Endothelial cell of umbilical vein (primary cell): ENCODE data around the gene TFAP2D. TPM values are rescaled to one million over a fixed set of nuclear protein-coding genes. Genes with fewer than 3 reads are reported as not detected.

ENCODE experiments used
- BruUV-seq: library from RNA; stranded (reverse); fragments of 400-500 nt; replicated peaks from 2 replicates; lab custom pipeline; 2021; lab: Mats Ljungman, UMichigan
- CTCF ChIA-PET: fragments of 300-600, 350-600 bp; sonication (Branson Sonifier 250); formaldehyde crosslinking; loops from one replicate; lab custom pipeline; 2021; ENCODE audit warnings: antibody characterized with exemption, inconsistent platforms; lab: Charles Lee
- POLR2A ChIA-PET: fragments of 300-600, 350-600 bp; sonication (Branson Sonifier 250); formaldehyde crosslinking; loops from one replicate; lab custom pipeline; 2021; ENCODE audit warnings: antibody characterized with exemption, inconsistent platforms; lab: Charles Lee
- DNase-seq: peaks from one replicate; pipeline ENCODE4 v3.0.0-alpha.2; 2011; ENCODE audit warnings: low read depth, low spot score
- FAIRE-seq: peaks from 2 replicates; lab custom pipeline; 2011; peaks lifted over from hg19 to GRCh38; lab: Jason Lieb, UNC
- H2AFZ ChIP-seq: 2 replicates; pipeline ENCODE4 v1.6.0; 2012; ENCODE audit warnings: low read depth, low read length, control low read depth, inconsistent platforms
- H3K27ac ChIP-seq: 2 replicates; pipeline ENCODE4 v1.5.1; 2011; ENCODE audit warnings: low read depth, mild to moderate bottlenecking, control low read depth, low read length, moderate library complexity; ENCODE audit not compliant: insufficient read depth
- H3K27me3 ChIP-seq, 2 experiments: 2 replicates each; pipeline versions ENCODE4 v1.6.0 to v1.6.1; 2011; ENCODE audit warnings: low read length in 2 of 2, mixed read lengths in 1 of 2; ENCODE audit not compliant: control insufficient read depth in 2 of 2, insufficient read depth in 2 of 2
- H3K36me3 ChIP-seq, 2 experiments: 2 replicates in 1 of 2; 3 replicates in 1 of 2; pipeline ENCODE4 v1.5.1; 2011; ENCODE audit warnings: low read length in 2 of 2, mild to moderate bottlenecking in 1 of 2, moderate library complexity in 1 of 2; ENCODE audit not compliant: control insufficient read depth in 2 of 2, insufficient read depth in 2 of 2; ENCODE audit errors: extremely low read depth in 1 of 2
- H3K4me1 ChIP-seq: 3 replicates; pipeline ENCODE4 v1.5.1; 2011; ENCODE audit warnings: mild to moderate bottlenecking, low read length; ENCODE audit not compliant: control insufficient read depth, insufficient read depth; ENCODE audit errors: extremely low read depth
- H3K4me2 ChIP-seq: 2 replicates; pipeline ENCODE4 v1.6.1; 2011; ENCODE audit warnings: low read length, control low read depth, mixed read lengths; ENCODE audit not compliant: insufficient read depth
- H3K4me3 ChIP-seq, 3 experiments: fragments of 200-600 bp in 1 of 3; sonication (generic), shearing (Covaris generic) in 1 of 3; replicated peaks in 1 of 3; 2 replicates each; pipeline ENCODE4 v1.5.1; 2011 to 2016; ENCODE audit warnings: control low read depth in 3 of 3, low read length in 3 of 3, mild to moderate bottlenecking in 2 of 3, inconsistent platforms in 1 of 3, low read depth in 1 of 3, moderate library complexity in 1 of 3; ENCODE audit not compliant: insufficient read depth in 1 of 3
- H3K79me2 ChIP-seq: 2 replicates; pipeline ENCODE4 v1.6.0; 2012; ENCODE audit warnings: low read length, inconsistent platforms; ENCODE audit not compliant: control insufficient read depth, insufficient read depth
- H3K9ac ChIP-seq: replicated peaks from 2 replicates; pipeline ENCODE3; 2011; ENCODE audit warnings: low read length, control low read depth; ENCODE audit not compliant: insufficient read depth; ENCODE audit errors: extremely low read depth
- H3K9me1 ChIP-seq: replicated peaks from 3 replicates; pipeline ENCODE4 v1.6.0; 2011; ENCODE audit warnings: mild to moderate bottlenecking, low read length; ENCODE audit not compliant: control insufficient read depth, insufficient read depth; ENCODE audit errors: extremely low read depth
- H3K9me3 ChIP-seq: replicated peaks from 2 replicates; pipeline ENCODE4 v1.5.1; 2012; ENCODE audit warnings: low read length, inconsistent platforms; ENCODE audit not compliant: control insufficient read depth, insufficient read depth
- H4K20me1 ChIP-seq: replicated peaks from 2 replicates; pipeline ENCODE3; 2011; ENCODE audit warnings: mild to moderate bottlenecking, low read length; ENCODE audit not compliant: control insufficient read depth, insufficient read depth; ENCODE audit errors: extremely low read depth
- CTCF ChIP-seq, 2 donors: IDR thresholded peaks; 1 replicate in 1 of 2; 2 replicates in 1 of 2; pipeline ENCODE4 v1.5.1; 2011; ENCODE audit warnings: low read length in 2 of 2, mild to moderate bottlenecking in 2 of 2, moderate library complexity in 2 of 2, control low read depth in 1 of 2, inconsistent platforms in 1 of 2, low read depth in 1 of 2; ENCODE audit not compliant: insufficient read depth in 1 of 2; ENCODE audit errors: extremely low read depth in 1 of 2
- EZH2 ChIP-seq: IDR thresholded peaks from 2 replicates; pipeline ENCODE4 v1.6.1; 2012; ENCODE audit warnings: borderline replicate concordance, low read depth, mild to moderate bottlenecking, moderate library complexity, low read length, inconsistent platforms; ENCODE audit not compliant: severe bottlenecking
- FOS ChIP-seq: IDR thresholded peaks from 2 replicates; pipeline ENCODE4 v1.6.1; 2011; ENCODE audit warnings: mild to moderate bottlenecking, low read length, moderate library complexity, borderline replicate concordance; ENCODE audit not compliant: insufficient read depth
- GATA2 ChIP-seq: IDR thresholded peaks from 2 replicates; pipeline ENCODE4 v1.7.0; 2011; ENCODE audit warnings: low read depth, mild to moderate bottlenecking, moderate library complexity, mixed read lengths, low read length; ENCODE audit not compliant: insufficient read length, insufficient read depth
- JUN ChIP-seq: IDR thresholded peaks from 2 replicates; pipeline ENCODE4 v1.6.1; 2011; ENCODE audit warnings: borderline replicate concordance, low read depth; ENCODE audit not compliant: insufficient read length, insufficient read depth
- MAX ChIP-seq: IDR thresholded peaks from 2 replicates; pipeline ENCODE4 v1.6.1; 2011; ENCODE audit not compliant: insufficient read depth, insufficient read length
- MYC ChIP-seq: IDR thresholded peaks from one replicate; pipeline ENCODE4 v1.6.1; 2011; ENCODE audit warnings: mild to moderate bottlenecking, low read depth, low read length
- POLR2A ChIP-seq: IDR thresholded peaks from 2 replicates; pipeline ENCODE4 v1.6.1; 2012; ENCODE audit warnings: low read depth, mild to moderate bottlenecking, control low read depth, low read length
- POLR2AphosphoS5 ChIP-seq: IDR thresholded peaks from 2 replicates; pipeline ENCODE4 v1.6.1; 2012; ENCODE audit warnings: low read depth, mild to moderate bottlenecking, control low read depth, low read length, moderate library complexity; ENCODE audit not compliant: insufficient read depth
- dilution Hi-C: fragments of 300-500 bp; cut with MboI; formaldehyde crosslinking; loops from one replicate; pipeline ENCODE4 v1.15.0; 2019; ENCODE audit warnings: low sequenced_read_pairs; ENCODE audit not compliant: extremely low pct_ligation_motif_present
- intact Hi-C: fragments of 100-400 bp; cut with micrococcal nuclease; formaldehyde crosslinking; loops from one replicate; pipeline ENCODE4 v1.10.0; 2022
- polyA plus RNA-seq, 4 experiments: library from polyadenylated mRNA; depleted of rRNA in 3 of 4; stranded (reverse) in 3 of 4; unstranded in 1 of 4; fragments of >200 nt; gene quantifications; 2 replicates each; pipeline versions ENCODE4 v1.2.1 to v1.2.3, GENCODE V29; 2011 to 2012; ENCODE audit warnings: missing spikeins in 1 of 4
- total RNA-seq: library from RNA; stranded (reverse); gene quantifications from 2 replicates; pipeline ENCODE4 v1.2.3, GENCODE V29; 2021

TFAP2D gene
- total and polyA plus RNA-seq, 2 donors (not counting 3 experiments of a cell fraction or from before 2014, with no cell fraction given) = not detected

GRCh38 chr6:50807035-50807434 lies 93.7 kb downstream of the TFAP2D start:
- Histone ChIP-seq H3K9me1 (no peaks in the 10 kb centered on the region), H3K4me1 (no peaks in the 10 kb centered on the region), H3K4me3 (no peak overlapping the region), H3K36me3 (no peaks in the 10 kb centered on the region), H2AFZ (no peak overlapping the region), H3K4me2 (no peak overlapping the region), H4K20me1 (no peaks in the 10 kb centered on the region), H3K79me2 (no peaks in the 10 kb centered on the region), H3K27me3 (no peaks in the 10 kb centered on the region), H3K9ac (no peak overlapping the region), H3K27ac (no peak overlapping the region), H3K9me3 (no peaks in the 10 kb centered on the region)
- no TSS peak for BruUV-seq
- TF ChIP-seq EZH2 = no peak
- no peak for TF ChIP-seq MAX
- TF ChIP-seq POLR2AphosphoS5 = no peak
- TF ChIP-seq FOS = no peak
- no peak for TF ChIP-seq POLR2A
- TF ChIP-seq JUN = no peak
- TF ChIP-seq CTCF (IDR thresholded peaks at IDR 0.05; ENCODE audit: extremely low read depth in 1 of 2, insufficient read depth in 1 of 2, low read depth in 1 of 2, low read length in 2 of 2) = no peak
- TF ChIP-seq MYC = no peak
- no peak for TF ChIP-seq GATA2
- ChIA-PET CTCF (no interaction called here), POLR2A (no interaction called here)
- intact Hi-C loops = no loop called here
- FAIRE-seq (no peak), DNase-seq (no peak)
- dilution Hi-C loops = no loop called here
